Activated naive CD8-positive, alpha-beta T cell treated with anti-CD3 and anti-CD28 coated beads, Interleukin-2, amount 50 U/mL, for 16 hours (primary cell): ENCODE measurements around the gene PUM2.

ENCODE experiments used
- DNase-seq: peaks from one replicate; pipeline ENCODE4 v3.0.0-alpha.2; 2020; ENCODE audit warnings: low read depth, low spot score

The PUM2 gene

GRCh38 chr2:20200697-20201555 lies 149.7 kb downstream of the PUM2 start:
- DNase-seq = no peak

GRCh38 chr2:20199633-20200270 lies 150.9 kb downstream of the PUM2 start:
- no peak for DNase-seq

GRCh38 chr2:20198796-20199632 lies 151.6 kb downstream of the PUM2 start:
- DNase-seq = no peak
